Measurements from ENCODE around the gene ORMDL3.

DNA sequence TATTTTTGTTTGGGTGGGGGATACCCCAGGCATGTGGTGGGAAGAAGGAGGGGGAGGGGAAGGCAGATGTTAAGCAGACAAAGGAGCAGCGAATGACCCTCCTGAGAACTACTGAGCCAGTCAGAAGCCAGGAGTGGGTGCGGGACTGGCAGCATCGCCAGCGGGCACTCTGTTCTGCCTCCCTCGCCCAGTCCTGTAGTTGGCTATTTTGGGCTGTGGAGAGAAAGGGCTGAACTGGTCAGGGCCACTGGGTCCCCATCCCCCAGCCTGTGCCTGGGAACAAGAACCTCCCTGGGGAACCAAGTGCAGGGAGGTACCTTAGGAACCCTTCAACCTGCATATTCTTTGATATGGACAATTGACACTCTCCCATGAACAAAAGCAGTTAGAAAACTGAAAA is 6.5 kb upstream of the ORMDL3 start:
- TF ChIP-seq, protein P1, sequence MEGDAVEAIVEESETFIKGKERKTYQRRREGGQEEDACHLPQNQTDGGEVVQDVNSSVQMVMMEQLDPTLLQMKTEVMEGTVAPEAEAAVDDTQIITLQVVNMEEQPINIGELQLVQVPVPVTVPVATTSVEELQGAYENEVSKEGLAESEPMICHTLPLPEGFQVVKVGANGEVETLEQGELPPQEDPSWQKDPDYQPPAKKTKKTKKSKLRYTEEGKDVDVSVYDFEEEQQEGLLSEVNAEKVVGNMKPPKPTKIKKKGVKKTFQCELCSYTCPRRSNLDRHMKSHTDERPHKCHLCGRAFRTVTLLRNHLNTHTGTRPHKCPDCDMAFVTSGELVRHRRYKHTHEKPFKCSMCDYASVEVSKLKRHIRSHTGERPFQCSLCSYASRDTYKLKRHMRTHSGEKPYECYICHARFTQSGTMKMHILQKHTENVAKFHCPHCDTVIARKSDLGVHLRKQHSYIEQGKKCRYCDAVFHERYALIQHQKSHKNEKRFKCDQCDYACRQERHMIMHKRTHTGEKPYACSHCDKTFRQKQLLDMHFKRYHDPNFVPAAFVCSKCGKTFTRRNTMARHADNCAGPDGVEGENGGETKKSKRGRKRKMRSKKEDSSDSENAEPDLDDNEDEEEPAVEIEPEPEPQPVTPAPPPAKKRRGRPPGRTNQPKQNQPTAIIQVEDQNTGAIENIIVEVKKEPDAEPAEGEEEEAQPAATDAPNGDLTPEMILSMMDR (IDR thresholded peaks at IDR 0.05 in 4 of 5, conservative IDR thresholded peaks at IDR 0.05 in 1 of 5): no peak
- no peak for TF ChIP-seq POLR2A (IDR thresholded peaks at IDR 0.05)

Data from gastrocnemius medialis (tissue), 4 donors.